GM12878 (cell line): ENCODE results near the gene TRIM72. TPM values are rescaled to one million over a fixed set of nuclear protein-coding genes. Genes with fewer than 3 reads are reported as not detected.

Experiments
- ATAC-seq: fragments of 200-7000 bp; cut with Tn5 transposase; 3 replicates; pipeline ENCODE4 v1.9.1; 2020; ENCODE audit warnings: mild to moderate bottlenecking, moderate library complexity
- Bru-seq: library from RNA; stranded (reverse); fragments of 400-500 nt; gene quantifications from one replicate; lab custom pipeline; 2021; lab: Mats Ljungman, UMichigan
- BruChase-seq, 2 experiments: library from RNA; stranded (reverse); fragments of 400-500 nt; gene quantifications; one replicate each; lab custom pipeline; 2021; lab: Mats Ljungman, UMichigan
- BruUV-seq: library from RNA; stranded (reverse); fragments of 400-500 nt; replicated peaks from 2 replicates; lab custom pipeline; 2021; lab: Mats Ljungman, UMichigan
- CTCF ChIA-PET: fragments of 300-600 bp; sonication (Branson Sonifier 250); formaldehyde crosslinking; extraction: SDS; loops from one replicate; lab custom pipeline; 2021; ENCODE audit warnings: inconsistent platforms; lab: Yijun Ruan, JAX
- POLR2A ChIA-PET: fragments of 350-600 bp; formaldehyde crosslinking; extraction: SDS; loops from one replicate; lab custom pipeline; 2021; ENCODE audit warnings: inconsistent platforms; lab: Charles Lee
- RAD21 ChIA-PET: fragments of 300-600 bp; sonication (Branson Sonifier 250); formaldehyde crosslinking; loops from one replicate; lab custom pipeline; 2023; ENCODE audit warnings: antibody characterized with exemption; ENCODE audit not compliant: unreplicated experiment; lab: Charles Lee
- SMC1A ChIA-PET: fragments of 300-600 bp; sonication (Branson Sonifier 250); formaldehyde crosslinking; loops from one replicate; lab custom pipeline; 2023; ENCODE audit not compliant: unreplicated experiment, uncharacterized antibody; lab: Charles Lee
- DNase-seq: peaks from one replicate; pipeline ENCODE4 v3.0.0-alpha.2; 2011; ENCODE audit warnings: low read depth, low spot score
- FAIRE-seq: peaks from 3 replicates; lab custom pipeline; 2011; peaks lifted over from hg19 to GRCh38; lab: Jason Lieb, UNC
- H2AFZ ChIP-seq: 2 replicates; pipeline ENCODE4 v1.6.0; 2011; ENCODE audit warnings: low read depth, low read length, control low read depth; ENCODE audit not compliant: control insufficient read depth
- H3K27ac ChIP-seq: 2 replicates; pipeline ENCODE4 v1.5.1; 2011; ENCODE audit warnings: control low read depth; ENCODE audit not compliant: control insufficient read depth, insufficient read depth
- H3K27me3 ChIP-seq, 2 experiments: replicated peaks in 1 of 2; 2 replicates each; pipeline versions ENCODE4 v1.6.0 to v1.6.1; 2011; ENCODE audit warnings: low read length in 1 of 2; ENCODE audit not compliant: control insufficient read depth in 2 of 2, insufficient read depth in 2 of 2
- H3K36me3 ChIP-seq, 2 experiments: 2 replicates each; pipeline ENCODE4 v1.5.1; 2011; ENCODE audit warnings: low read length in 1 of 2; ENCODE audit not compliant: control insufficient read depth in 2 of 2, insufficient read depth in 2 of 2
- H3K4me1 ChIP-seq: 2 replicates; pipeline ENCODE4 v1.6.1; 2011; ENCODE audit warnings: mild to moderate bottlenecking, low read length, moderate library complexity, mixed read lengths; ENCODE audit not compliant: control insufficient read depth, insufficient read depth
- H3K4me2 ChIP-seq: 2 replicates; pipeline ENCODE4 v1.6.0; 2011; ENCODE audit warnings: control low read depth; ENCODE audit not compliant: control insufficient read depth, insufficient read depth
- H3K4me3 ChIP-seq: fragments of 200-600 bp; sonication (generic); 2 replicates; pipeline ENCODE4 v1.5.1; 2016
- H3K79me2 ChIP-seq: 2 replicates; pipeline ENCODE4 v1.6.0; 2011; ENCODE audit warnings: low read length; ENCODE audit not compliant: control insufficient read depth, insufficient read depth
- H3K9ac ChIP-seq: 2 replicates; pipeline ENCODE4 v1.8.0; 2011; ENCODE audit warnings: low read length, control low read depth, mixed read lengths; ENCODE audit not compliant: control insufficient read depth, insufficient read depth
- H3K9me3 ChIP-seq: replicated peaks from 3 replicates; pipeline ENCODE4 v1.5.1; 2011; ENCODE audit warnings: mild to moderate bottlenecking, low read length; ENCODE audit not compliant: control insufficient read depth, insufficient read depth
- H4K20me1 ChIP-seq: 2 replicates; pipeline ENCODE4 v1.6.0; 2011; ENCODE audit not compliant: control insufficient read depth, insufficient read depth
- FOXK2 ChIP-seq: fragments of 450-650 bp; IDR thresholded peaks from 2 replicates; pipeline ENCODE4 v1.6.1; 2017; ENCODE audit warnings: mild to moderate bottlenecking, moderate library complexity
- SPI1 ChIP-seq: IDR thresholded peaks from 2 replicates; pipeline ENCODE4 v1.6.1; 2011; ENCODE audit warnings: low read depth, mild to moderate bottlenecking, low read length, moderate library complexity, borderline replicate concordance; ENCODE audit not compliant: insufficient read depth
- WGBS: methylation state at CpG from one replicate; pipeline ENCODE4 v1.1.6; 2016; ENCODE audit warnings: low lambda C conversion rate; ENCODE audit not compliant: insufficient replicate concordance, insufficient coverage; ENCODE audit errors: missing lambda C conversion rate; 5-methylcytosine and 5-hydroxymethylcytosine counted together
- in situ Hi-C: fragments of 300-500 bp; cut with MboI; formaldehyde crosslinking; loops from 9 replicates; pipeline ENCODE4 v1.14.3; 2018; ENCODE audit warnings: mixed read lengths
- intact Hi-C: fragments of 100-400 bp; cut with micrococcal nuclease; formaldehyde crosslinking; loops from one replicate; pipeline ENCODE4 v1.14.2; 2022; ENCODE audit not compliant: unreplicated experiment
- long read RNA-seq, 2 experiments: library from polyadenylated mRNA; unstranded; transcript quantifications; one replicate each; pipeline ENCODE4 v2.0.0, GENCODE V29; 2019 to 2020
- polyA minus RNA-seq, 3 experiments: library from RNA; depleted of rRNA, polyadenylated mRNA; stranded (reverse); fragments of >200 nt; gene quantifications; 2 replicates each; pipeline ENCODE4 v1.2.3, GENCODE V29; 2011
- polyA plus RNA-seq, 11 experiments: library from polyadenylated mRNA; depleted of rRNA in 4 of 11; unstranded in 6 of 11; stranded (reverse) in 5 of 11; fragments of >200 nt; fragmentation: Nextera tagmentation in 4 of 11; fragmentation: Illumina TruSeq in 1 of 11; extraction: Ambion mirVana in 4 of 11; extraction: Trizol in 1 of 11; gene quantifications; 1 replicate in 1 of 11; 2 replicates in 10 of 11; pipeline versions ENCODE4 v1.2.1 to v1.2.3, GENCODE V29; 2011 to 2016; ENCODE audit warnings: inconsistent platforms in 2 of 11, missing spikeins in 2 of 11, low read depth in 1 of 11
- total RNA-seq, 4 experiments: library from RNA; depleted of rRNA in 3 of 4; stranded (reverse); fragments of >200 nt in 3 of 4; fragmentation: Illumina TruSeq in 1 of 4; extraction: Trizol in 1 of 4; gene quantifications; 2 replicates each; pipeline versions ENCODE4 v1.2.1 to v1.2.3, GENCODE V29; 2013 to 2021

Gene TRIM72
- total RNA-seq (2013; cell fraction: nucleolus; rRNA removed): 0.08 TPM in 1 of 2 replicates, not detected in the other
- total RNA-seq (2014; rRNA removed) (0.33 and 0.56 TPM in 2 replicates), total RNA-seq (2014; rRNA removed; fragmentation: Illumina TruSeq; extraction: Trizol) (0.13 and 0.14 TPM in 2 replicates), total RNA-seq (2021) (1.0 and 1.2 TPM in 2 replicates), polyA plus RNA-seq (2011; rRNA removed) (not detected in 2 replicates), polyA plus RNA-seq (2014; fragmentation: Illumina TruSeq; extraction: Trizol) (0.10 TPM in 1 of 2 replicates, not detected in the other), polyA plus RNA-seq (2014; fragmentation: Nextera tagmentation; extraction: Ambion mirVana) (under 1 TPM; 0.03 to 0.26 TPM), polyA plus RNA-seq (2014; rRNA removed) (0.29 and 0.36 TPM in 2 replicates), polyA plus RNA-seq (2016; fragmentation: Nextera tagmentation; extraction: Ambion mirVana) (under 1 TPM; 0.19 to 0.23 TPM), polyA minus RNA-seq (2011; rRNA and poly(A)+ RNA removed) (not detected in 2 replicates), Bru-seq, nascent RNA (percentile 11 among the genes with signal in this experiment), BruChase-seq, experiment 1, labeled RNA remaining after a 6-hour chase (percentile 18 among the genes with signal in this experiment), BruChase-seq, experiment 2, labeled RNA remaining after a 2-hour chase (percentile 19 among the genes with signal in this experiment)
- polyA plus RNA-seq (2011; ENCODE audit: low read depth): not detected
- polyA plus RNA-seq (2011; cell fraction: cytosol; rRNA removed): 0.01 and 0.02 TPM in 2 replicates
- polyA plus RNA-seq (2011; cell fraction: nucleus; rRNA removed): 0.01 TPM in 1 of 2 replicates, not detected in the other
- 0.08 and 0.15 TPM in 2 replicates for polyA plus RNA-seq (2012)
- polyA minus RNA-seq (2011; cell fraction: cytosol; rRNA and poly(A)+ RNA removed): not detected in 2 replicates
- polyA minus RNA-seq (2011; cell fraction: nucleus; rRNA and poly(A)+ RNA removed): not detected in 2 replicates
- long read RNA-seq, experiment 1: 0 reads
- long read RNA-seq, experiment 2: 0 reads

DNA sequence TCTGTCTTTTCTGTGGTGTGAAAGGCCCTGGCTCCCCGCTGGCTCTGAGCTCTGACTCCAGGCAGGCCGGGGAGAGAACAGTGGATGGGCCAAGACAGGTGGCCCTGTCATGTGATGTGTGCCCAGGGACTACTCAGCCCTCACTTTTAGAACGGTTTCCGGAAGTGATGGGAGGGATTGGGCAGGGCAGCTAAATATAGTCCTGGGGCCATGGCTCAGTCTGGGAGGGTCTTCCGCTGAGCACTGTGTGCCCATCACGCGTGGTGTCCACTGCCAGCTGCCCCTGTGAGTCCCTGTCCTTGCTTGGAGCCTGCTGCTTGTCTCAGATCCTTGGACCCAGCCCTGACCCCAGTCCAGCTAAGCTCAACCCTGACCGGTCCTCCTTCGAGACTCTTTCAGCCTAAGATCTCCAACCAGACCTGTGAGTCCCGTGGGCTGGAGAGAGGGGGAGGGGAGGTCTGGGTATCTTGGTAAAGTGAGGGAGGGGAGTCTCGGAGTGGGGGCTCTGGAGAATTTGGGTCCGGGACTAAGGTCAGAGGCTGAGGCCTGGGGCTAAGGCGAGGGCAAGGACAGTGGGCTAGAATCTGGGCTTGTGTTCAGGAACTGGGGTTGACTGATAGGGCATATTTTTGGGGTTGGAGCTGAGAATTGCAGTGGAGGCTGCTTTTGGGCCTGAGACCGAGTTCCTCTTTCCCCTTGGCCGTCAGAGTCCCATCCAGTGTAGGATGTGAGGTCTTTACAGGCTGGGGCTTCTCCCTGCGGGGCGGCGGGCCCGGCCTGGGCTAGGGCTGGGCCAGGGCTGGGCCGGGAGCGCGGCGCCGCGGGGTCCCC is at the start of gene TRIM72:
Gene TRIM72, plus strand, starts transcription at position 243 of the 831 bp plus-strand sequence. CDS start 620 bp downstream, outside the sequence.
- in situ Hi-C loops: no loop called here

More for the DNA sequence above, at the start of gene TRIM72:
- ChIA-PET SMC1A (interaction anchor here (0.9 kb wide), 1 partner anchor 87 kb away, joined by 3 read pairs; no protein-coding TSS in a partner anchor), POLR2A (interaction anchor here (0.6 to 1.1 kb wide), 2 partner anchors 31 to 59 kb away, joined by 3 to 4 read pairs; no protein-coding TSS in a partner anchor), RAD21 (no interaction called here), CTCF (no interaction called here)
- H3K79me2 ChIP-seq: no peaks in the 10 kb centered on the region
- 67% methylated on average over 25 of the region's 25 CpGs for WGBS
- H3K9me3 ChIP-seq: no peaks in the 10 kb centered on the region
- DNase-seq (no peak), FAIRE-seq (no peak), ATAC-seq (no peak)
- H3K4me2 ChIP-seq: peak within 1 kb of the TSS; percentile 64
- H2AFZ ChIP-seq: no peak within 1 kb of the TSS
- no peak for TF ChIP-seq FOXK2
- peak; percentile 17; the same call in 1 of the 2 replicates for TF ChIP-seq SPI1
- H3K4me1 ChIP-seq: peaks cover 14% of the 10 kb centered on the region
- BruUV-seq: no TSS peak
- no peak within 1 kb of the TSS for H3K27ac ChIP-seq
- H3K4me3 ChIP-seq: no peak within 1 kb of the TSS
- no peaks in the 10 kb centered on the region for H3K36me3 ChIP-seq
- intact Hi-C loops: no loop called here
- no peaks in the 10 kb centered on the region for H4K20me1 ChIP-seq
- H3K9ac ChIP-seq: no peak within 1 kb of the TSS
- H3K27me3 ChIP-seq: peaks cover 14 to 18% of the 10 kb centered on the region in 2 experiments
